NCI-H2081 (cell line): Measurements from ENCODE around the gene CADPS.

ENCODE experiments used
- DNase-seq, 2 experiments: peaks; one replicate each; lab custom pipeline; 2025; lab: John Stamatoyannopoulos, UW

Gene CADPS

GRCh38 chr3:62556121-62556815, 318.9 kb downstream of the CADPS start:
- DNase-seq, result no peak

GRCh38 chr3:62554264-62554799, 320.9 kb downstream of the CADPS start:
- DNase-seq, result no peak

- DNase-seq, result no peak
Measured at GRCh38 chr3:62553811-62554210, 321.4 kb downstream of the CADPS start.

DNA sequence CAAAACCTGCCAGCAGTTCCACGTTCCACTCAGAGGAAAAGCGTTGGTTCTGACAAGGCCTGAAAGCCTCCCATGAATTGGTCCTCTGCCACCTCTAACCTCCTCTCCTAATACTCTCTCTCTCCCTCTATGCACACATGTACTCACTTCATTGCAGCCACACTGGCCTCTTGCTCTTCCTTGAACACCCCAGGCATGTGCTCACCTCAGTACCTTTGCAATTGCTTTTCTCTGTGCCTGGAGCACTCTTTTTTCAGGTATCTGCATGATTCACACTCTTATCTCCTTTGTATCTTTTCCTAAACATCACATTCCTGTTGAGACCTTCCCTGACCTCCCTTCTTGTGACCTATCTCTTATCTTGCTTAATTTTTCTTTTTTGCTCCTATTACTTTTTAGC, 323.7 kb downstream of the CADPS start:
- no peak for DNase-seq

DNA sequence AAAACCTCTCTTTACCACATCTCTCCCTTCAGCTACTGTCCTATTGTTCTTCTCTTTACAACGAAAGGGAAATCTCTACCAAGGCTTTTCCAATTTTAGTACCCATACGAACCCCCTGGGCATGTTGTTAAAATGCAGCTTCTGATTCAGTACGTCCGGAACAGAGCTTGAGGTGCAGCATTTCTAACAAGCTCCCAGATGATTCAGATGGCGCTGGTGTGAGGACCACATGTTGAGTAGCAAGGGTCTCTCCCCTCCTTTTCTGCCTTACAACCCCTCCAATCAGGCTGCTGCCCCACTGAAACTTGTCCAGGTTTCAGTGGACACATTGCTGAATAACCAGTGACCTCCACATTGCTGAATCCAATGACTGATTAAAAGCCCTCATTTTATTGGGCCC, 324.8 kb downstream of the CADPS start:
- DNase-seq, result no peak

- DNase-seq, result no peak
Measured at GRCh38 chr3:62548528-62549205, 326.5 kb downstream of the CADPS start.

DNA sequence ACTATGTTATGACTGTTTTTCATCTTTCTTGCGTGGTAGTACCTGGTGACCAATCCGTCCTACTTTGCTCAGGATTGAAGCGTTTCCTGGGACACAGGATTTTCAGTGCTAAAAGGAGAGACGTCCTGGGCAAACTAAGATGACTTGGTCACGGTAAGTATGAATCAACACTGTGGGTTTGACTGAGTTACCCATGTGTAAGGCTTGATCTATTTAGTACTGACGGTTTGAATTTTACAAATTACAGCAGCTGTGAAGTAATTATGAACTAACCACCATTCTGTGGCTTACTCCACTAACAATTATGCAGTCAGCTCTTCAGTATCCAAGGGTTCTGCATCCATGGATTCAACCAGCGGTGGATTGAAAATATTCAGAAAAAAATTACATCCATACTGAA, 328.9 kb downstream of the CADPS start:
- DNase-seq, result no peak

DNA sequence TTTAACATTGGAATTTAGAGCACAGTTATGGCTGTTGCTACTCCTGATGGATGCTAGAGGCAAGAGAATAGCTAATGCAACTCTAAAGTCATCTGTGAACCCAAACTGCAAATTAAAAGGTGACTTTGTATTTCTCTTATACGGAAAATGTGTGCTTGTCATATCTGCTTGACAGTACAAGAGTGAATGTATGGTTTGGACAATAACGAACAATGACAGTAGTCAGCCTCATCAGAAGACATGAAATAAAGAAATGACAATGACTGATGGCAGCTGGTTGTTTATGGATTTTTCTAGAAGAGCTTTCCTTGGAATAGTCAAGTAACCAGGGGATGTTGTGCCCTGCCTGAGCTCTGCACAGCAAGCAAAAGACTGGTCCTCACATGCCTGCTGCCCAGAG, 333.0 kb downstream of the CADPS start:
- no peak for DNase-seq

DNA sequence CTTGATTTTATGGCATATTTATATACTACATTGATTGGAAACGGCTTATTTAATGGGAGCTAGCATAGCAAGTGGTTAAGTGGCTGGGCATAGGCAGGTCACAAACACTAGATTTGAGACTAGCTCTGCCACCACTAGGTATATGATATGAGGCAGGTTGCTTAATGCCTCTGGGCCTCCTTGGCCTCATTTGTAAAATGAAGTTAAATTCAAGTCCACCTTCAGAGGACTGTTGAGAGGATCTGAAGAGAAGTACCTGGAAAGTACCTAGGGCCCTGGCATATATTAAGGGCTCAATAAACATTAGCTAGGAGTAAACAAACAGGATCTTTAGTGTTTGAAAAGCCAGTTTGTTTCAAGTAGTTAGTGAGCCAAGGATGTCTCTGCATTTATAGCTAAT, 335.5 kb downstream of the CADPS start:
- no peak for DNase-seq

DNA sequence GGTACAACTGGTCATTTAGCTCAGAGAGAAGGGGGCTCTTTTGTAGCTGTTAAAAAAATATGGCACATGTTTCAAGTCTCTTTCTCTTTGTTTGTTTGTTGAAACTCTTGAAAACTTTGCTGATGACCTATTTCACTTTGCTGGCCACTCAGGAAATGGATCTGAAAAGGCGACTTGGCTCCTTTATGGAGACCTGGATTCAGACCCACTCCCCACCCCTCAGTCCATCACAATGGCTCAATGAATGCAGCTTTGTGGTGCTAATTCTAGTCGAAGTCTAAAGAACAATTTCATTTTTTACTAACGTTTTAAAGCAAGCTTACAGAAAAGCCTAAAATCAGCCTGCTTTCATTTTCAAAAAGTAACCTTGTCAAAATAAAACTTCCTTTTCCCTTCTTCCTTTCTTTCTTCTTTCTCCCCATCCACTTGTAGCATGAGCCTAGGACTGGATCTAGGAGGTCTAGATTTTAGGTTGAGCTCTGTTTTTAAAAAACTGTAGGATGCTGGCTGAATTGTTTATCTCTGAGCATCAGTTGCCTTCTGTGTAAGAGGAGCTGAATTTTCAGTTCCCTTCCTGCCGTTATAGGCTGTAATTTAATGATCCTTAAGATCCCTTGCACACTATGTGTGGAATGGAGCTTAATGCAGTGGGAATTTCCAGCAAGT, 336.4 kb downstream of the CADPS start:
- DNase-seq, result no peak

GRCh38 chr3:62534326-62534725, 340.9 kb downstream of the CADPS start:
- DNase-seq, result no peak

DNA sequence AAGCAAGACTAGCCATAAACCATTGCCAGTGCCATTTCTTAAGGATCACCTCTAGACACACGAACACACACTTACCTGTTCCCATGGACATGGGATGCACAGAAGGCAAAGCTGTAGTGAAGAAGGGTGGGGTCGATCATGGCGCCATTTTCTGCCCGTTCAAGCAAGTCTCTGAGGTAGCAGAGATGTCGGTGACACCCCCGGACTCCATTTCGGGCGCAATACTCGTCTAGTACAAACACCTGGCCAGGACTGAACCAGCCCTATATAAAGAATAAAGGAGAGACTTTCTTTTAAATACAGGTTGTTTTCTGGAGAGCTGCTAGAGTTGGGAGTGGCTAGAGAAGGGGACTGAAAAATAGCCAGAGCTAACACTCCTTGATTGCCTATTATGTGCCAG, 342.4 kb downstream of the CADPS start:
- no peak for DNase-seq

GRCh38 chr3:62531981-62532380, 343.2 kb downstream of the CADPS start:
- no peak for DNase-seq

DNA sequence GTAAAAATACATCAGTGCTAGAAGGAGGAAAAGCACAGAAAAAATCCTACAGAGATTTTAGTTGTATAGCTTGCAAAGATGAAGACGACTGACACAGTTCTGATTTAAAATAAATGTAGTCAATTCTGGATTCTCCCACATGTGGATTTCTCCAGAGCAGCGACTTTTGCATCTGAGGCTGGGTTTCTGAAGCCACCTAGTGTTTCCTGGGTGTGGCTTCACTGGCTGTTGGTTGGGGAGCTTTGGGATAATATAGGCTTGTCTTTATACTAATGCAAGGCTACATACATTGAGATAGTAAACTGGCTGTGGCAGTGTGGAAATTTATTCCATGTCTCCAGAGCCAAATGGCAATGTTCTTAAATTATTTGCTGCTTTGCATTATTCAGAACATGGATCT, 343.7 kb downstream of the CADPS start:
- DNase-seq, result no peak

GRCh38 chr3:62529230-62529629, 346.0 kb downstream of the CADPS start:
- DNase-seq, result no peak

- DNase-seq, result no peak
Measured at GRCh38 chr3:62527474-62527873, 347.7 kb downstream of the CADPS start.

- no peak for DNase-seq
Measured at GRCh38 chr3:62525281-62525680, 349.9 kb downstream of the CADPS start.

DNA sequence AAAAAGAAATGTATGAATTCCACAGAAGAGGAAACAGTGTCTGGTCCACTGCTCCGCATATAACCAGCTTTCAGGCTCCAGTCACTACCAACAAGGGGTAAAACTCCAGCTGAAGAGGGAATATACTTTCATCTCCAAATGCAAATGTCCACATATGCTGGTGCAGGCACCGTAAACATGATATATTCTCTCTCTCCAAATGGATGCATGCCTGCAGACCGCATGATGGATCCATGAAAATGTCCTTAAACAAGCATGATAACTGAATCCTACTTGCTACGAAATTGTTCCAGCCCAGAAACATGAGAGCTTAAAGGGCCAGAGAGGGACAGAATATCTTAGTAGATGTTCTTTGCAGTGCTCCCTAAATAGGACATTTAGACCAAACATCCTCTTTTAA, 351.5 kb downstream of the CADPS start:
- no peak for DNase-seq

GRCh38 chr3:62521464-62522105, 353.6 kb downstream of the CADPS start:
- DNase-seq, result no peak

DNA sequence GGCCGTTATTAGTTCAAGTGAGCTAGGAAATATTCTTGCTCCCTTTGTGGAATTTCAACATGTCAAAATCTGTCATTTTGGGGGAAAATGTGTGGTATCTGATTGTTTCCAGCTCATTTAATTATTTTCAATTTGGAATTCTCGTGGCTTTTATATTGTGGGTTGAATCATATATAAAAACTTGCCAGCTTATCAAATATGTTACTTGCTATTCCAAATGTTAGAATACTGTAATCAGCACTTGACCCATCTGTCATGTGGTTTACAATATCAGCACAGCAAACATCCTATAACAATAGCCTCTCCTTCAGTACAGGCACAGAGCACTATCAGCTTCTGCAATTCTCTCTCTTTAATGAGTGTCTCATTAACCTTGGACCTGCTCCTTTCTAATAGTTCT, 371.7 kb downstream of the CADPS start:
- no peak for DNase-seq

- DNase-seq, result no peak
Measured at GRCh38 chr3:62502315-62503300, 372.6 kb downstream of the CADPS start.
